Testis (tissue), 3 donors: ENCODE data around the gene CARHSP1. TPM values are rescaled to one million over a fixed set of nuclear protein-coding genes. Genes with fewer than 3 reads are reported as not detected.
"Not testable (repeated sequence)": the region's sequence is repeated elsewhere in the genome, so short reads cannot be mapped to it uniquely, and the experiment has no call there.

Experiments used
- DNase-seq: peaks from one replicate; pipeline ENCODE4 v3.0.0-alpha.2; 2019
- H3K27ac ChIP-seq, 2 donors: fragments of 200-600 bp; sonication (generic); one replicate each; pipeline ENCODE4 v1.5.1; 2019
- H3K27me3 ChIP-seq: fragments of 200-600 bp; sonication (generic); one replicate; pipeline ENCODE4 v1.5.1; 2019
- H3K36me3 ChIP-seq: fragments of 200-600 bp; sonication (generic); one replicate; pipeline ENCODE4 v1.5.1; 2017; ENCODE audit warnings: low read depth; ENCODE audit errors: missing control alignments
- H3K4me1 ChIP-seq: fragments of 200-600 bp; sonication (generic); one replicate; pipeline ENCODE4 v1.5.1; 2019
- H3K4me3 ChIP-seq, 2 donors: fragments of 200-600 bp; sonication (generic); one replicate each; pipeline ENCODE4 v1.5.1; 2017 to 2019
- H3K9me3 ChIP-seq: fragments of 200-600 bp; sonication (generic); one replicate; pipeline ENCODE4 v1.5.1; 2017
- CTCF ChIP-seq, 3 experiments: fragments of 450-650 bp in 2 of 3; fragments of 200-600 bp in 1 of 3; sonication (generic) in 1 of 3; IDR thresholded peaks; one replicate each; pipeline ENCODE4 v1.5.1; 2016 to 2019; ENCODE audit warnings: antibody characterized with exemption in 3 of 3, mild to moderate bottlenecking in 2 of 3, moderate library complexity in 1 of 3
- POLR2A ChIP-seq: fragments of 450-650 bp; IDR thresholded peaks from one replicate; pipeline ENCODE4 v1.6.1; 2017; ENCODE audit warnings: antibody characterized with exemption, mild to moderate bottlenecking, moderate library complexity
- WGBS, 2 donors: methylation state at CpG; one replicate each; pipeline ENCODE4 v1.1.5; 2018; 5-methylcytosine and 5-hydroxymethylcytosine counted together
- intact Hi-C: fragments of 100-400 bp; cut with DNase I; formaldehyde crosslinking; loops from one replicate; pipeline ENCODE4 v1.15.1; 2023; ENCODE audit warnings: low total_unique reads
- polyA plus RNA-seq: library from polyadenylated mRNA; stranded (reverse); fragments of 350-450 nt; fragmentation: Illumina TruSeq; extraction: RNeasy Lipid Tissue Mini Kit (QIAGEN cat#74804); gene quantifications from one replicate; pipeline ENCODE4 v1.2.3, GENCODE V29; 2014; ENCODE audit warnings: low read depth, low replicate concordance; ENCODE audit not compliant: insufficient read depth
- total RNA-seq, 2 donors: library from RNA; depleted of rRNA; stranded (reverse); fragments of >200 nt; gene quantifications; one replicate each; pipeline ENCODE4 v1.2.3, GENCODE V29; 2016

Gene CARHSP1
- total and polyA plus RNA-seq, 3 donors from 2014 or later: 241 to 457 (median 437) TPM

GRCh38 chr16:8877894-8878522 is 9.2 kb upstream of the CARHSP1 start:
- Histone ChIP-seq H3K4me3 (no peak overlapping the region), H3K27me3 (no peaks in the 10 kb centered on the region), H3K9me3 (no peaks in the 10 kb centered on the region), H3K27ac (no peak overlapping the region), H3K36me3 (no peaks in the 10 kb centered on the region), H3K4me1 (no peaks in the 10 kb centered on the region)
- WGBS, 2 donors: 75 to 78% methylated on average over 7 to 8 of the region's 8 CpGs
- intact Hi-C loops: no loop called here
- DNase-seq: no peak
- no peak for TF ChIP-seq POLR2A
- TF ChIP-seq CTCF (IDR thresholded peaks at IDR 0.05): no peak

GRCh38 chr16:8875317-8875716 is 6.5 kb upstream of the CARHSP1 start:
- H3K36me3 ChIP-seq, H3K4me1 ChIP-seq, DNase-seq, H3K9me3 ChIP-seq, H3K4me3 ChIP-seq, intact Hi-C loops, H3K27me3 ChIP-seq, H3K27ac ChIP-seq: not testable (repeated sequence)
- 78 to 91% methylated on average over 7 of the region's 7 CpGs for WGBS, 2 donors

GRCh38 chr16:8874388-8874787 is 5.6 kb upstream of the CARHSP1 start:
- TF ChIP-seq POLR2A (no peak), CTCF (IDR thresholded peaks at IDR 0.05) (no peak)
- DNase-seq: no peak
- intact Hi-C loops: no loop called here
- no peaks in the 10 kb centered on the region for H3K36me3 ChIP-seq
- 64 to 67% methylated on average over 6 of the region's 6 CpGs for WGBS, 2 donors
- H3K9me3 ChIP-seq: no peaks in the 10 kb centered on the region
- H3K4me1 ChIP-seq: no peaks in the 10 kb centered on the region
- H3K4me3 ChIP-seq: no peak overlapping the region
- no peak overlapping the region for H3K27ac ChIP-seq
- H3K27me3 ChIP-seq: no peaks in the 10 kb centered on the region

GRCh38 chr16:8873866-8874195 is 5.0 kb upstream of the CARHSP1 start:
- H3K4me3 ChIP-seq, intact Hi-C loops, H3K4me1 ChIP-seq, H3K36me3 ChIP-seq, H3K27ac ChIP-seq, H3K9me3 ChIP-seq, DNase-seq, H3K27me3 ChIP-seq: not testable (repeated sequence)
- 93 to 100% methylated on average over 7 of the region's 7 CpGs for WGBS, 2 donors

GRCh38 chr16:8872967-8873865 is 4.4 kb upstream of the CARHSP1 start:
- Histone ChIP-seq H3K27me3 (no peaks in the 10 kb centered on the region), H3K4me3 (no peak overlapping the region), H3K27ac (no peak overlapping the region), H3K4me1 (no peaks in the 10 kb centered on the region), H3K36me3 (no peaks in the 10 kb centered on the region), H3K9me3 (no peaks in the 10 kb centered on the region)
- TF ChIP-seq POLR2A: no peak
- TF ChIP-seq CTCF (IDR thresholded peaks at IDR 0.05): no peak
- no peak for DNase-seq
- WGBS, 2 donors: 87 to 89% methylated on average over 22 of the region's 22 CpGs
- intact Hi-C loops: no loop called here
